HUES64 (cell line): ENCODE measurements around the gene COL5A1.

Experiments used
- H3K27ac ChIP-seq: 2 replicates; pipeline ENCODE4 v1.7.0; 2013; ENCODE audit warnings: low read depth, low read length, inconsistent platforms
- H3K27me3 ChIP-seq: 2 replicates; pipeline ENCODE4 v1.6.1; 2013; ENCODE audit warnings: mild to moderate bottlenecking, low read length; ENCODE audit not compliant: insufficient read depth
- H3K36me3 ChIP-seq: 2 replicates; pipeline ENCODE4 v1.6.1; 2013; ENCODE audit warnings: mild to moderate bottlenecking, low read length; ENCODE audit not compliant: insufficient read depth
- H3K4me1 ChIP-seq: 2 replicates; pipeline ENCODE4 v1.6.1; 2013; ENCODE audit warnings: mild to moderate bottlenecking, low read length, moderate library complexity; ENCODE audit not compliant: insufficient read depth
- H3K4me3 ChIP-seq: 2 replicates; pipeline ENCODE4 v1.5.1; 2013; ENCODE audit warnings: mild to moderate bottlenecking, low read length, moderate library complexity
- H3K9ac ChIP-seq: 2 replicates; pipeline ENCODE4 v1.6.1; 2013; ENCODE audit warnings: mild to moderate bottlenecking, low read depth, low read length
- H3K9me3 ChIP-seq: 2 replicates; pipeline ENCODE4 v1.6.1; 2013; ENCODE audit warnings: low read depth, low read length; ENCODE audit not compliant: insufficient read depth
- WGBS: fragments of 150-250, 120-280 bp; methylation state at CpG from one replicate; pipeline ENCODE4 v1.1.7; 2013; ENCODE audit warnings: missing lambda C conversion rate; 5-methylcytosine and 5-hydroxymethylcytosine counted together

Gene COL5A1

GRCh38 chr9:134796882-134797281, 155.3 kb downstream of the COL5A1 start:
- Histone ChIP-seq H3K27ac (no peak overlapping the region), H3K4me1 (no peaks in the 10 kb centered on the region), H3K36me3 (no peaks in the 10 kb centered on the region), H3K9ac (no peak overlapping the region), H3K9me3 (no peaks in the 10 kb centered on the region), H3K4me3 (no peak overlapping the region), H3K27me3 (no peaks in the 10 kb centered on the region)
- WGBS = 85% methylated on average over 10 of the region's 10 CpGs

GRCh38 chr9:134800791-134801339, 159.3 kb downstream of the COL5A1 start:
- Histone ChIP-seq H3K27ac (no peak overlapping the region), H3K9me3 (no peaks in the 10 kb centered on the region), H3K9ac (no peak overlapping the region), H3K4me1 (no peaks in the 10 kb centered on the region), H3K36me3 (no peaks in the 10 kb centered on the region), H3K27me3 (no peaks in the 10 kb centered on the region), H3K4me3 (no peak overlapping the region)
- 96% methylated on average over 25 of the region's 25 CpGs for WGBS

GRCh38 chr9:134802216-134802795, 160.7 kb downstream of the COL5A1 start:
- no peak overlapping the region for H3K9ac ChIP-seq
- no peak overlapping the region for H3K27ac ChIP-seq
- no peaks in the 10 kb centered on the region for H3K4me1 ChIP-seq
- 93% methylated on average over 17 of the region's 17 CpGs for WGBS
- H3K9me3 ChIP-seq = no peaks in the 10 kb centered on the region
- no peaks in the 10 kb centered on the region for H3K36me3 ChIP-seq
- H3K27me3 ChIP-seq = no peaks in the 10 kb centered on the region
- no peak overlapping the region for H3K4me3 ChIP-seq

GRCh38 chr9:134804871-134805270, 163.3 kb downstream of the COL5A1 start:
- H3K9me3 ChIP-seq = no peaks in the 10 kb centered on the region
- H3K9ac ChIP-seq = no peak overlapping the region
- H3K27me3 ChIP-seq = no peaks in the 10 kb centered on the region
- H3K36me3 ChIP-seq = no peaks in the 10 kb centered on the region
- H3K4me1 ChIP-seq = no peaks in the 10 kb centered on the region
- 95% methylated on average over 7 of the region's 7 CpGs for WGBS
- H3K27ac ChIP-seq = no peak overlapping the region
- H3K4me3 ChIP-seq = no peak overlapping the region

- Histone ChIP-seq H3K36me3 (no peaks in the 10 kb centered on the region), H3K9me3 (no peaks in the 10 kb centered on the region), H3K4me3 (no peak overlapping the region), H3K9ac (no peak overlapping the region), H3K27ac (no peak overlapping the region), H3K27me3 (no peaks in the 10 kb centered on the region), H3K4me1 (peaks cover 18% of the 10 kb centered on the region)
- WGBS = 86% methylated on average over 7 of the region's 9 CpGs
Observed at GRCh38 chr9:134807716-134808446, 166.3 kb downstream of the COL5A1 start.

- no peak overlapping the region for H3K9ac ChIP-seq
- H3K4me3 ChIP-seq = no peak overlapping the region
- WGBS = 93% methylated on average over 6 of the region's 6 CpGs
- H3K36me3 ChIP-seq = no peaks in the 10 kb centered on the region
- no peaks in the 10 kb centered on the region for H3K9me3 ChIP-seq
- H3K27me3 ChIP-seq = no peaks in the 10 kb centered on the region
- peaks cover 18% of the 10 kb centered on the region for H3K4me1 ChIP-seq
- no peak overlapping the region for H3K27ac ChIP-seq
Observed at GRCh38 chr9:134808447-134808792, 166.8 kb downstream of the COL5A1 start.

- no peaks in the 10 kb centered on the region for H3K9me3 ChIP-seq
- 94% methylated on average over 15 of the region's 15 CpGs for WGBS
- H3K4me3 ChIP-seq = no peak overlapping the region
- peaks cover 18% of the 10 kb centered on the region for H3K4me1 ChIP-seq
- H3K36me3 ChIP-seq = no peaks in the 10 kb centered on the region
- H3K27me3 ChIP-seq = no peaks in the 10 kb centered on the region
- no peak overlapping the region for H3K27ac ChIP-seq
- no peak overlapping the region for H3K9ac ChIP-seq
Observed at GRCh38 chr9:134809292-134809691, 167.7 kb downstream of the COL5A1 start.

GRCh38 chr9:134809826-134810225, 168.2 kb downstream of the COL5A1 start:
- H3K4me3 ChIP-seq = no peak overlapping the region
- H3K9ac ChIP-seq = no peak overlapping the region
- 95% methylated on average over 7 of the region's 10 CpGs for WGBS
- H3K9me3 ChIP-seq = no peaks in the 10 kb centered on the region
- no peak overlapping the region for H3K27ac ChIP-seq
- peaks cover 18% of the 10 kb centered on the region for H3K4me1 ChIP-seq
- H3K36me3 ChIP-seq = no peaks in the 10 kb centered on the region
- no peaks in the 10 kb centered on the region for H3K27me3 ChIP-seq

- 74% methylated on average over 22 of the region's 22 CpGs for WGBS
- Histone ChIP-seq H3K27me3 (no peaks in the 10 kb centered on the region), H3K27ac (peak overlapping the region; percentile 62; the same call in 1 of the 2 replicates), H3K36me3 (0 out of 2 replicates have a peak, but pooled peaks cover 2% of the 10 kb centered on the region), H3K4me1 (peaks cover 18% of the 10 kb centered on the region), H3K9ac (0 out of 2 replicates have a peak overlapping the region, but pooled peaks have one; percentile 15), H3K9me3 (no peaks in the 10 kb centered on the region), H3K4me3 (no peak overlapping the region)
Observed at GRCh38 chr9:134811079-134811672, 169.6 kb downstream of the COL5A1 start.

GRCh38 chr9:134811673-134812342, 170.2 kb downstream of the COL5A1 start:
- Histone ChIP-seq H3K4me3 (no peak overlapping the region), H3K27ac (peak overlapping the region; percentile 78), H3K36me3 (0 out of 2 replicates have a peak, but pooled peaks cover 4% of the 10 kb centered on the region), H3K27me3 (no peaks in the 10 kb centered on the region), H3K9ac (no peak overlapping the region), H3K9me3 (no peaks in the 10 kb centered on the region), H3K4me1 (peaks cover 18% of the 10 kb centered on the region)
- 74% methylated on average over 13 of the region's 14 CpGs for WGBS

- peaks cover 18% of the 10 kb centered on the region for H3K4me1 ChIP-seq
- H3K27ac ChIP-seq = peak overlapping the region; percentile 78
- H3K27me3 ChIP-seq = no peaks in the 10 kb centered on the region
- WGBS = 87% methylated on average over 11 of the region's 11 CpGs
- H3K36me3 ChIP-seq = 0 out of 2 replicates have a peak, but pooled peaks cover 4% of the 10 kb centered on the region
- H3K9me3 ChIP-seq = no peaks in the 10 kb centered on the region
- no peak overlapping the region for H3K4me3 ChIP-seq
- H3K9ac ChIP-seq = no peak overlapping the region
Observed at GRCh38 chr9:134812343-134812673, 170.7 kb downstream of the COL5A1 start.
